GM23248 (cell line): Measurements from ENCODE around the gene PTP4A2. TPM values are rescaled to one million over a fixed set of nuclear protein-coding genes. Genes with fewer than 3 reads are reported as not detected.

Experiments used
- DNase-seq: peaks from one replicate; pipeline ENCODE4 v3.0.0-alpha.2; 2015
- H2AFZ ChIP-seq: fragments of 200-600 bp; sonication (generic); 2 replicates; pipeline ENCODE4 v1.6.1; 2016; ENCODE audit warnings: antibody characterized with exemption
- H3F3A ChIP-seq: fragments of 200-600 bp; sonication (generic); 2 replicates; pipeline ENCODE4 v1.6.1; 2016; ENCODE audit warnings: mild to moderate bottlenecking, antibody characterized with exemption, mixed run types; ENCODE audit not compliant: insufficient read depth
- H3K27ac ChIP-seq: fragments of 200-600 bp; sonication (generic); 2 replicates; pipeline ENCODE4 v1.5.1; 2016; ENCODE audit warnings: mild to moderate bottlenecking
- H3K27me3 ChIP-seq: fragments of 200-600 bp; sonication (generic); replicated peaks from 2 replicates; pipeline ENCODE4 v1.6.1; 2016; ENCODE audit warnings: mild to moderate bottlenecking; ENCODE audit not compliant: insufficient read depth
- H3K36me3 ChIP-seq: fragments of 200-600 bp; sonication (generic); 2 replicates; pipeline ENCODE4 v1.6.1; 2016; ENCODE audit warnings: low read depth, mild to moderate bottlenecking
- H3K4me1 ChIP-seq: fragments of 200-600 bp; sonication (generic); 2 replicates; pipeline ENCODE4 v1.6.1; 2016; ENCODE audit warnings: mild to moderate bottlenecking; ENCODE audit not compliant: insufficient read depth
- H3K4me2 ChIP-seq: fragments of 200-600 bp; sonication (generic); one replicate; pipeline ENCODE4 v1.6.1; 2016; ENCODE audit warnings: mild to moderate bottlenecking; ENCODE audit not compliant: unreplicated experiment
- H3K4me3 ChIP-seq: fragments of 200-600 bp; sonication (generic); 2 replicates; pipeline ENCODE4 v1.5.1; 2016; ENCODE audit warnings: mild to moderate bottlenecking
- H3K79me2 ChIP-seq: fragments of 200-600 bp; sonication (generic); 2 replicates; pipeline ENCODE4 v1.6.1; 2016; ENCODE audit warnings: mild to moderate bottlenecking; ENCODE audit not compliant: insufficient read depth
- H3K9ac ChIP-seq: fragments of 200-600 bp; sonication (generic); 2 replicates; pipeline ENCODE4 v1.6.1; 2016; ENCODE audit warnings: mild to moderate bottlenecking
- H3K9me2 ChIP-seq: fragments of 200-600 bp; sonication (generic); 2 replicates; pipeline ENCODE4 v1.6.1; 2016; ENCODE audit warnings: mixed run types, mild to moderate bottlenecking, moderate library complexity; ENCODE audit not compliant: insufficient read depth
- H3K9me3 ChIP-seq: fragments of 200-600 bp; sonication (generic); one replicate; pipeline ENCODE4 v1.6.1; 2017; ENCODE audit warnings: low read depth
- H4K20me1 ChIP-seq: fragments of 200-600 bp; sonication (generic); 2 replicates; pipeline ENCODE4 v1.6.0; 2016; ENCODE audit not compliant: insufficient read depth
- EZH2 ChIP-seq: fragments of 200-600 bp; sonication (generic); IDR thresholded peaks from 2 replicates; pipeline ENCODE4 v1.6.1; 2018; ENCODE audit warnings: antibody characterized with exemption, mild to moderate bottlenecking; ENCODE audit not compliant: insufficient read depth, poor library complexity, severe bottlenecking
- EZH2phosphoT487 ChIP-seq: fragments of 200-600 bp; sonication (generic); IDR thresholded peaks from 2 replicates; pipeline ENCODE4 v1.6.1; 2018; ENCODE audit warnings: antibody characterized with exemption, moderate library complexity, mild to moderate bottlenecking, low read depth; ENCODE audit not compliant: insufficient read depth
- WGBS, 2 experiments: methylation state at CpG; one replicate each; pipeline ENCODE4 v1.1.6; 2015 to 2017; ENCODE audit warnings: low lambda C conversion rate in 2 of 2, low coverage in 1 of 2; ENCODE audit errors: missing lambda C conversion rate in 2 of 2; 5-methylcytosine and 5-hydroxymethylcytosine counted together
- in situ Hi-C: fragments of 300-500 bp; cut with MboI; formaldehyde crosslinking; loops from 2 replicates; pipeline ENCODE4 v1.15.0; 2020
- polyA plus RNA-seq: library from polyadenylated mRNA; unstranded; fragments of >200 nt; fragmentation: Nextera tagmentation; extraction: Ambion mirVana; gene quantifications from 2 replicates; pipeline ENCODE4 v1.2.1, GENCODE V29; 2016
- total RNA-seq: library from RNA; depleted of rRNA; stranded (reverse); fragments of >200 nt; shearing (Covaris generic); gene quantifications from 2 replicates; pipeline ENCODE4 v1.2.3, GENCODE V29; 2014

The PTP4A2 gene
- total and polyA plus RNA-seq, 2 experiments from 2014 or later = 292 to 379 TPM

DNA sequence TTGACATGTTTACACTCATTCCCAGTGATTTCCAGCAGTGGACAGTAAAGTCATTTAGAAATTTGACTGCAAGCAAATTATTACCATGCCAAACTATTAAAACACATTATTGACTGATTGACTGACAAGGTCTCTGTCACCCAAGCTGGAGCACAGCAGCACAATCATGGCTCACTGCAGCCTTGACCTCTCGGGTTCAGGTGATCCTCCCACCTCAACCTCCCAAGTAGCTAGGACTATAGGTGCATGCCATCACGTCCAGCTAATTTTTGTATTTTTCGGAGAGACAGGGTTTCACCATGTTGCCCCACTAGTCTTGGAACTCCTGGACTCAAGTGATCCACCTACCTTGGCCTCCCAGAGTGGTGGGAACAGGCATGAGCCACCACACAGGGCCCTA lies 24.2 kb downstream of the PTP4A2 start:
- no peak overlapping the region for H3K27ac ChIP-seq
- no peak for DNase-seq
- H2AFZ ChIP-seq = no peak overlapping the region
- no peak overlapping the region for H3K9ac ChIP-seq
- H3K36me3 ChIP-seq = peaks cover 88% of the 10 kb centered on the region
- H3K27me3 ChIP-seq = no peaks in the 10 kb centered on the region
- H3K9me2 ChIP-seq = no peaks in the 10 kb centered on the region
- TF ChIP-seq EZH2phosphoT487 = no peak
- no peak for TF ChIP-seq EZH2
- peaks cover 13% of the 10 kb centered on the region for H3K4me1 ChIP-seq
- H3K4me3 ChIP-seq = no peak overlapping the region
- H3K79me2 ChIP-seq = peaks cover 100% of the 10 kb centered on the region
- WGBS, 2 experiments = 96 to 100% methylated on average over 3 of the region's 3 CpGs
- H3F3A ChIP-seq = peaks cover 42% of the 10 kb centered on the region
- H3K9me3 ChIP-seq = no peaks in the 10 kb centered on the region
- in situ Hi-C loops = no loop called here
- H3K4me2 ChIP-seq = no peak overlapping the region
- H4K20me1 ChIP-seq = peaks cover 23% of the 10 kb centered on the region

DNA sequence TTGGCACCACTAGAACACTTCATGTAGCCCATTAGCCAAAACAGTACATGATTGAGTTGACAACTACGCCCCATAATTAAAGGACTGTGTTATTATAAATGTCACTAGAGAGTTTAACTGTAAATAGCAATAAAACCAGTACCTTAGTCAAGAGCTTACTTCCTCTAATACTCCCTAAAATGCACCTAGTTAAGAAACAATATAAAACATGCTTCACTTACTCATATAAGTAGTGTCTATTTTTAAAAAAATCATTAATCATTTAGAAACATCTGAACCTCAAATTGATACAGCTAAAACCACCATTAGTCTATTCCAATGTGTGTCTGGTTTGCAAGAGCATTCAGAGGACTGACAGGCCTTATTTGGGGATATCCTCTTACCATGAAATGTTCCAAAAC lies 25.3 kb downstream of the PTP4A2 start:
- no peak overlapping the region for H3K4me2 ChIP-seq
- H3K9me3 ChIP-seq = no peaks in the 10 kb centered on the region
- H3K36me3 ChIP-seq = peaks cover 88% of the 10 kb centered on the region
- no peak for DNase-seq
- no peak overlapping the region for H3K4me3 ChIP-seq
- no peak overlapping the region for H2AFZ ChIP-seq
- H3K27ac ChIP-seq = no peak overlapping the region
- H3F3A ChIP-seq = peaks cover 41% of the 10 kb centered on the region
- TF ChIP-seq EZH2phosphoT487 (no peak), EZH2 (no peak)
- peaks cover 21% of the 10 kb centered on the region for H4K20me1 ChIP-seq
- in situ Hi-C loops = no loop called here
- 96% methylated on average over 1 of the region's 1 CpG for WGBS, 2 experiments
- H3K9me2 ChIP-seq = no peaks in the 10 kb centered on the region
- H3K4me1 ChIP-seq = peaks cover 13% of the 10 kb centered on the region
- no peak overlapping the region for H3K9ac ChIP-seq
- H3K79me2 ChIP-seq = peaks cover 99% of the 10 kb centered on the region
- no peaks in the 10 kb centered on the region for H3K27me3 ChIP-seq

DNA sequence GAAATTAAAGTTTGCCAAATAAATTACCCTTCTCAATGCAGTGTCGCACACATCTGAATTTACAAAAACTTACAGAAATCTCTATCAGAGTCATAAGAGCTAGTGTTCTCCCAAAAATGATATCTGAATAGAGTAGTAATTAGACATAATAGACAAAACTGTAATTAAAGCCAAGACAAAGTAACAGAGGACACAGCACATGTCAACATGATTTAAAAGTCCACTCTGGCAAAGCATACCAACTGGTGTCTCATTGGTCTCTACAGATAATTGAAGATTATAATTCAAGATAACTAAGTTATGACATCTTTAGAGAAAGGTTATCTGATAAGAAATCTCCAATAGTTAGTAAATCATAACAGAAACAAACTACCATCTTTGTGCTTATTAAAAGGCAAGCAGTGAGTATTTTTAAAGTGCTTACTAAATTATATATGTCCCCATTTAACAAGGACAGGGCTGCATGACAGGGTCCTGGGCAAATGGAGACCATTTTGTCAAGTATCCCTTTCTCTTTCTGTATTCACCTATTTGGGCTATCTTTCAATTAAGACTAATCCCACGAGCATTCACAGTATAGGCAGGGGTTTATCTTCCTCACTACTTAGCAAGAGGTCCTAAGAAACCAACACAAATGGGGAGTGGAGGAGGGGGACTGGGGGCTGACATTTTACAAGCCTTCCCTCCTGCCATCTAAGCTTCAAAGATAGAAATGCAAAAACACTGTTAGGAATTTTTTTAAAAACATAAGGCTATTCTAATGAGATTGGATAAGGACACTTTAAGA lies 26.0 kb downstream of the PTP4A2 start:
- Histone ChIP-seq H3F3A (peaks cover 38% of the 10 kb centered on the region), H3K36me3 (peaks cover 91% of the 10 kb centered on the region), H3K27ac (no peak overlapping the region), H3K9me2 (no peaks in the 10 kb centered on the region), H3K9ac (no peak overlapping the region), H3K4me1 (peaks cover 13% of the 10 kb centered on the region), H3K4me2 (no peak overlapping the region), H3K27me3 (no peaks in the 10 kb centered on the region), H3K79me2 (peaks cover 99% of the 10 kb centered on the region), H4K20me1 (peaks cover 15% of the 10 kb centered on the region), H3K9me3 (no peaks in the 10 kb centered on the region), H3K4me3 (no peak overlapping the region), H2AFZ (no peak overlapping the region)
- 65 to 74% methylated on average over 2 of the region's 2 CpGs for WGBS, 2 experiments
- in situ Hi-C loops = no loop called here
- DNase-seq = no peak
- no peak for TF ChIP-seq EZH2phosphoT487
- TF ChIP-seq EZH2 = no peak

DNA sequence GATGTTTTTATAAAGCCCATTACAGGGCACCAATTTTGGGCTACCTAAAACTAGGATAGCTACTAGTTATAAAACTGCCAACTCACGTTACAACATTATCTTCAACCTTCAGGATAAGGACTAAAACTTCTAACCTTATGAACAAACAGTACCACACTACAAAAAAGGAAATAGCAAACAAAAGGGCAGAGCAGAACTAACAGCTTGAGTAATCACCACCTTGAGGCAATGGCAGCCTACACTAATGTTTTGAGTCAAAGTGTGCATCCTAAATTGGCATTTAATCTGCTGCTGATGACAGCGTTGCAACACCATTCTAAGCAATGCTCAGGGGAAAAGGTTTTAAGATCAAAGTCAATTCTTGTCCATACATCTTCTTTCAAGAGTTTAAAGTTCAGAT lies 27.2 kb downstream of the PTP4A2 start:
- TF ChIP-seq EZH2 (no peak), EZH2phosphoT487 (no peak)
- Histone ChIP-seq H3K4me3 (no peak overlapping the region), H3K27ac (no peak overlapping the region), H3K9me2 (no peaks in the 10 kb centered on the region), H3K27me3 (no peaks in the 10 kb centered on the region), H3K36me3 (peaks cover 96% of the 10 kb centered on the region), H3K9ac (no peak overlapping the region), H3K4me1 (peaks cover 13% of the 10 kb centered on the region), H4K20me1 (peaks cover 15% of the 10 kb centered on the region), H3K9me3 (no peaks in the 10 kb centered on the region), H3F3A (peaks cover 47% of the 10 kb centered on the region), H3K4me2 (peak overlapping the region; percentile 16), H2AFZ (no peak overlapping the region), H3K79me2 (peaks cover 99% of the 10 kb centered on the region)
- in situ Hi-C loops = no loop called here
- DNase-seq = peak; percentile 47
- WGBS, 2 experiments = 32 to 38% methylated on average over 2 of the region's 2 CpGs
